WERI-Rb-1 (cell line): Measurements from ENCODE around the gene NDUFAF5.

Experiments used
- DNase-seq: peaks from one replicate; pipeline ENCODE4 v3.0.0-alpha.2; 2020
- H3K27ac ChIP-seq: fragments of 250-450 bp; sonication (Bioruptor Pico); 2 replicates; pipeline ENCODE4 v1.5.1; 2020; ENCODE audit warnings: mild to moderate bottlenecking, moderate library complexity
- H3K27me3 ChIP-seq: fragments of 250-450 bp; sonication (Bioruptor Pico); 2 replicates; pipeline ENCODE4 v1.5.1; 2021; ENCODE audit warnings: mild to moderate bottlenecking, low read depth, moderate library complexity; ENCODE audit not compliant: insufficient read depth, severe bottlenecking
- H3K36me3 ChIP-seq: fragments of 250-450 bp; sonication (Bioruptor Pico); 2 replicates; pipeline ENCODE4 v1.5.1; 2020; ENCODE audit warnings: mild to moderate bottlenecking, moderate library complexity
- H3K4me3 ChIP-seq: 2 replicates; pipeline ENCODE4 v1.5.1; 2011; ENCODE audit warnings: low read depth, mild to moderate bottlenecking, control low read depth, low read length
- H3K9me3 ChIP-seq: fragments of 250-450 bp; sonication (Bioruptor Pico); 2 replicates; pipeline ENCODE4 v1.5.1; 2021; ENCODE audit warnings: mild to moderate bottlenecking, moderate library complexity; ENCODE audit not compliant: severe bottlenecking
- TF ChIP-seq, protein P1 (sequence below): IDR thresholded peaks from 2 replicates; pipeline ENCODE4 v1.5.1; 2011; ENCODE audit warnings: low read depth, mild to moderate bottlenecking, control low read depth, inconsistent platforms, low read length

The NDUFAF5 gene

DNA sequence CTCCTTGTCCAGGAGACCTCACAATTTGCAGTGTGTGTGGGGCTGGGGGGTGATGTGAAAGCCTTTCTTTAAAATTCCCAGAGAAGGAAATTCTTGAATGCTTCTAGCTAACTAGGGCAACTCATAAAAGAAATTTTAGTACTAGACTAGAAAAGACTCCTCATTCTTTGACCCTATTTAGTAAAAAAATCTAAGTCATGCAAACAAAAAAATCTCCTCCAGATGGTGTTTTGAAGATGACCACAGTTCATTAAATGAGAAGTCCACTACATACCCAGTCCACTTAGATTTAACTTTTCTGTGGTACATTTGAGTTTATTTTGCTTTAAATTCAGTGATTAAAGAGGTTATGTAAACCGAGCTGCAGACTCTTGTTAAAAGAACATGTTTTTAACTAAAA is 67.5 kb downstream of the NDUFAF5 start:
- no peak overlapping the region for H3K4me3 ChIP-seq
- H3K9me3 ChIP-seq: no peaks in the 10 kb centered on the region
- TF ChIP-seq, protein P1, sequence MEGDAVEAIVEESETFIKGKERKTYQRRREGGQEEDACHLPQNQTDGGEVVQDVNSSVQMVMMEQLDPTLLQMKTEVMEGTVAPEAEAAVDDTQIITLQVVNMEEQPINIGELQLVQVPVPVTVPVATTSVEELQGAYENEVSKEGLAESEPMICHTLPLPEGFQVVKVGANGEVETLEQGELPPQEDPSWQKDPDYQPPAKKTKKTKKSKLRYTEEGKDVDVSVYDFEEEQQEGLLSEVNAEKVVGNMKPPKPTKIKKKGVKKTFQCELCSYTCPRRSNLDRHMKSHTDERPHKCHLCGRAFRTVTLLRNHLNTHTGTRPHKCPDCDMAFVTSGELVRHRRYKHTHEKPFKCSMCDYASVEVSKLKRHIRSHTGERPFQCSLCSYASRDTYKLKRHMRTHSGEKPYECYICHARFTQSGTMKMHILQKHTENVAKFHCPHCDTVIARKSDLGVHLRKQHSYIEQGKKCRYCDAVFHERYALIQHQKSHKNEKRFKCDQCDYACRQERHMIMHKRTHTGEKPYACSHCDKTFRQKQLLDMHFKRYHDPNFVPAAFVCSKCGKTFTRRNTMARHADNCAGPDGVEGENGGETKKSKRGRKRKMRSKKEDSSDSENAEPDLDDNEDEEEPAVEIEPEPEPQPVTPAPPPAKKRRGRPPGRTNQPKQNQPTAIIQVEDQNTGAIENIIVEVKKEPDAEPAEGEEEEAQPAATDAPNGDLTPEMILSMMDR: no peak
- DNase-seq: no peak
- H3K27ac ChIP-seq: no peak overlapping the region
- peaks cover 4% of the 10 kb centered on the region for H3K27me3 ChIP-seq
- H3K36me3 ChIP-seq: no peaks in the 10 kb centered on the region

DNA sequence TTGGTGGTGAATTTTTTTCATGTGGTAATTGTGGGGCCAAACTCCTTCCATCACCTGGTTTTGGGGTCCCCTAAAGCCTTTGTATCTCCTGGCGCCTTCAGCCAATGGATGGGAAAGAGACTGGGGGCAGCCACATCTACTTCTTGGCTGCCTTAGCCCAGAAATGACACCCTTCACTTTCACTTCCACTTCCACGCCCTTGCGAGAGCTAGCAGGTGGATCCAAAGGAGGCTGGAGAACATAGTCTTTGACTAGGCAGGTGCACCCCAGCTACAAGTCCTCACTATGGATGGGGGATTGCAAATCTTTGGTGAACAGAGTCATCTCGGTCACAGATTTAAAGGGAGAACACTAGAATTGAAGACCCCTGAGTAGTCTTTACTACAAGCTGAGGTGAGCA is 70.8 kb downstream of the NDUFAF5 start:
- DNase-seq: no peak

DNA sequence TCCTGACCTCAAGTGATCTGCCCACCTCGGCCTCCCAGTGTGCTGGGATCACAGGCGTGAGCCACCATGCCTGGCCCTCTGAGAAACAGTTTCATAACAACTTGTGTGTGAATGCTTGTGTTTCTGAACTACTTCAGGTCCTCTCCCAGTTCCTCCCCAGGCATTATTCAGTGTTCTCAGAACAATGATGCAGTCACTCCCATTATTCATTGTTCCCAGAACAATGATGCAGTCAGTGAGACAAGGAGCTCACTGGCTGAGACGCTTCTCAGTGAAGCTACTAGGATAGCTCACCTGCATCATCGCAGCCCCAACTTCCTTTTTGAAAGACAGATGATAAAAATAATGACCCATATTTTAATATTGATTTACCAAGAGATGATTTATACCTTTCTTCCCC is 71.5 kb downstream of the NDUFAF5 start:
- H3K4me3 ChIP-seq: no peak overlapping the region
- H3K27ac ChIP-seq: no peak overlapping the region
- no peak for DNase-seq
- TF ChIP-seq, protein P1: no peak
- no peaks in the 10 kb centered on the region for H3K36me3 ChIP-seq
- H3K9me3 ChIP-seq: no peaks in the 10 kb centered on the region
- H3K27me3 ChIP-seq: no peaks in the 10 kb centered on the region

More for the DNA sequence above, 70.8 kb downstream of the NDUFAF5 start:
- Histone ChIP-seq H3K27ac (no peak overlapping the region), H3K36me3 (no peaks in the 10 kb centered on the region), H3K27me3 (no peaks in the 10 kb centered on the region), H3K9me3 (no peaks in the 10 kb centered on the region), H3K4me3 (no peak overlapping the region)
- TF ChIP-seq, protein P1: no peak

DNA sequence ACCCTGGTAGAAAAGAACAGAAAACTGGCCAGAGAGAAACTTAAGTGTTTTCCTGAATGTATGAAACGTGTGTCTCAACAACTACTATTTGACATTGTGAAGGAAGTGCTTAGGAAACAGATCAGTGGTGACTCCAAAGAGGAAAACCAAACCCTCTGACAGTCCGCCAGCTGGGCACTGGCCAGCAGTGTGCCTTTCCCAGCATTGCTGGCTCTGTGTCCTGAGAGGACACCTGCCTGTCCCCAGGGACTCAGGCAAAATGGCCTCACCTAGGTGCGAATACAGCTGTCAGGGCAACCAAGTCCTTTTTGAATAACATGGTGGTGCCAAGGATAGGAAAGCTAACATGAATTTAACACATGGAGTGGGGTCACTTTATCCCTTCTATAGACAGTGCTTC is 72.5 kb downstream of the NDUFAF5 start:
- Histone ChIP-seq H3K4me3 (no peak overlapping the region), H3K36me3 (no peaks in the 10 kb centered on the region), H3K27ac (no peak overlapping the region), H3K27me3 (no peaks in the 10 kb centered on the region), H3K9me3 (no peaks in the 10 kb centered on the region)
- peak; percentile 24 for DNase-seq
- TF ChIP-seq, protein P1: no peak

DNA sequence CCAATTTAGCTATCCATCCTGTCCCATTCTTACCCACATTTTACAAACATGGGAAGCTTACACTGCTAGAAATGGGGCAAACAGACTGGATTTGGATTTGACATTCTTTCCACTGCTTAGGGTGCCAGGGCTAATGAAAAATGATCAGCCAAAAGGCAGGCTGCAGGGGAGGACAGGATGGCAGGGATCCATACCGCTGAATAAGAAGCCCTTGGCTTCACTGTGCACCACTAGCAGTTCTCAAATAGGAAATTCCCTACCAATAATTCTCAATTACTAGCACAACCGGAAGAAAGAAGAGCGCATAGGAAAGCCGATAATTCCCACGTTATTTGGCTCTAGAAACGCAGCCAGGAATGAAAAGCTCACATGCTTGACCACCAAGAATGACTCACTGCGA is 73.1 kb downstream of the NDUFAF5 start:
- Histone ChIP-seq H3K27me3 (no peaks in the 10 kb centered on the region), H3K4me3 (no peak overlapping the region), H3K27ac (no peak overlapping the region), H3K9me3 (no peaks in the 10 kb centered on the region), H3K36me3 (no peaks in the 10 kb centered on the region)
- DNase-seq: no peak
- TF ChIP-seq, protein P1: no peak

DNA sequence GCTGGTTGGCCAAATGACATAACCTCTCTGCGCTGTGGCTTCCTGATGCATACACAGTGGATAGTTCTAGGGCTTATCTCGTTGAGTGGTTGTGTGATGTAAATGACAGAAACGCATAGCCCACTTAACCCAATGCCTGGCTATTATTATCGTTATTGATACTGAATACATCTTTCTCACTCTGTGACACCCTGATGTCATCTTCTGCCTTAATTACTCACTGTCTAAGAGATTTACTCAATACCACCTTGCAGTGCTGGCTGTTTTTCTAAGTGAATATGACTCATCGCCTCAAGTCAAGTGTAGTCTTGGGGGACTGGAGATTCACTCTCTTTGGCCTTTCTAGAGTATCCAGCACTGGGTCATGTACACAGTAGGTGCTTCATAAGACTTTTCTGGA is 73.6 kb downstream of the NDUFAF5 start:
- no peak overlapping the region for H3K27ac ChIP-seq
- no peak overlapping the region for H3K4me3 ChIP-seq
- no peaks in the 10 kb centered on the region for H3K27me3 ChIP-seq
- no peak for DNase-seq
- no peaks in the 10 kb centered on the region for H3K36me3 ChIP-seq
- TF ChIP-seq, protein P1: no peak
- no peaks in the 10 kb centered on the region for H3K9me3 ChIP-seq
